Stimulated activated CD4-positive, alpha-beta T cell treated with anti-CD3 and anti-CD28 coated beads, Interleukin-15, amount 100 ng/mL, for 1 hour (primary cell): Measurements from ENCODE around the gene NRF1.
"Not testable (repeated sequence)": the region's sequence is repeated elsewhere in the genome, so short reads cannot be mapped to it uniquely, and the experiment has no call there.

ENCODE experiments used
- DNase-seq, 2 donors: peaks; one replicate each; pipeline ENCODE4 v3.0.0-alpha.2; 2020; ENCODE audit warnings: low read depth in 1 of 2, low spot score in 1 of 2

The NRF1 gene

GRCh38 chr7:129606803-129607202, 4.7 kb upstream of the NRF1 start:
- no peak for DNase-seq

GRCh38 chr7:129607471-129608120, 3.9 kb upstream of the NRF1 start:
- peak in 1 of 2 donors; percentile 24 for DNase-seq

DNA sequence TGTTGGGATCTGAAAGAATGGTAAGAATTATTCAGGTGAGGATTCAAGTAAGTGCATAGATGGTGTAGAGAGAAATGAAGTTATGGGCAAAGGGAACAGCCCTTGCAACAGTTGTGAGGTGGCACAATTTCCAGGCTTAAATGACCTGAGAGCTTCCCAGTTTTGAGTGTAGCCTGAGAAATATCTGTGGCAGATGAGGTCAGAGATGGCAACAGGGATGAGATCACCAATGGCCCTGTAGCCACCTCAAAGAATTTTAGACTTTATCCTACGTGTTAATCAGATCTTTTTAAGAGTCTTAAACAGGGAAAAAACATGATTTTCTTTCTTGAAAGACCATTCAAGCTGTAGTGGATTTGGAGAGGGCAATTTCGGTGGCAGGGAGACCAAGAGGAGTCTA, 1.9 kb upstream of the NRF1 start:
- DNase-seq: no peak

- DNase-seq: no peak
These were observed 743 bp upstream of the NRF1 start for GRCh38 chr7:129610709-129611245.

GRCh38 chr7:129612112-129613015, 844 bp downstream of the NRF1 start:
- peak in 1 of 2 donors; percentile 24 for DNase-seq

DNA sequence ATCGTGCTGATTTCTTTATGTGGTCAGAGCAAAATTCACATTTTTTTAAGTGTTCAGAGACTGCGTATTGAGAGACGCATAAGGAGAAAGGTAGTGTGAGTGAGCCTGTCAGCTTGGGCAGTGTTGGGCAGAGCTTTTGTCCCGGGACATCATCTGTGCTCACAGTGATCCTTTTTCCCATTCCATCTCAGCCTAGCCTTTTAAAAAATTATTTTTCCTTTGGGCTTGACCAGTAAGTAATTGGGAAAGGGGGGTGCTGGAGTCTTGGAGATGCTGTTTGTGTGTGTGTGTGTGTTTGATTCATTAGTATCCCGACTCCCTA, 1.5 kb downstream of the NRF1 start:
- no peak for DNase-seq

GRCh38 chr7:129615018-129615417, 3.5 kb downstream of the NRF1 start:
- DNase-seq: no peak

DNA sequence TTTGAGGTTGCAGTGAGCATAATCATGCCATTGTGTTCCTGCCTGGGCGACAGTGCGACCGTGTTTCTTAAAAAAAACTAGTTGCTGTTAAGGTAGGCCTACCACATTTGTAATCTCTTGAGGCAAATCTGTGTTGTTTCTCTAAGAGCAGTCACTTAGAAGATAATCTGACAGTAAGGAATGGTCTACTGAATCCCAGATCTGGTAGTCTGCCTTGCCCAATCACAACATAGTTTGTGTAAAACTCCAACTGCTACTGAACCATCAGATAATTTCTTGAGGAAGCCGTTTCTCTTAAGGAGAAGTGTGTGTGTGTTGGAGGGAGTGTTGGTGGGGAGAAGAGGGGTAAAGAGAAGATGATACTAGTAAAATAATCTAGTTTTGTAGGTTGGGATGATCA, 5.0 kb downstream of the NRF1 start:
- no peak for DNase-seq

- DNase-seq: no peak
These were observed 5.7 kb downstream of the NRF1 start for GRCh38 chr7:129617178-129617577.

DNA sequence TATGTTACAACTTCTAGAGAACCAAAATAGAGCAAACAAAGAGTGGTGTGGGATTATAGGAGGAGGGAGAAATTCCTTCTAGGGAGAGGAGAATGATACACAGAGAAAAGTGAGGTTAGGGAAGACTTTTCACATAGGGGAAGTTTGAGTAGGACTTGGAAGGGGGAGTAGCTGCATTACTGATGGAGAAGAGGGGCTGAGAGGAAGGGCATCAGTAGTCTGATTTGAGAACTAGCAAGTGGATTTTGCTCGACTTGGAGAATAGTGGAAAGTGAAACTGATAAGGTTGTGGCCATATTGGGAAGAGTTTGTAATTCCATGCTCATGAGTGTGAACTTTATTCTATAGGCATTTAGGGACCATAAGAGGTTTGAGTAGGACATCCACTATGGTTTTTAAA, 6.1 kb downstream of the NRF1 start:
- no peak for DNase-seq

GRCh38 chr7:129626896-129627295, 15.4 kb downstream of the NRF1 start:
- no peak for DNase-seq

DNA sequence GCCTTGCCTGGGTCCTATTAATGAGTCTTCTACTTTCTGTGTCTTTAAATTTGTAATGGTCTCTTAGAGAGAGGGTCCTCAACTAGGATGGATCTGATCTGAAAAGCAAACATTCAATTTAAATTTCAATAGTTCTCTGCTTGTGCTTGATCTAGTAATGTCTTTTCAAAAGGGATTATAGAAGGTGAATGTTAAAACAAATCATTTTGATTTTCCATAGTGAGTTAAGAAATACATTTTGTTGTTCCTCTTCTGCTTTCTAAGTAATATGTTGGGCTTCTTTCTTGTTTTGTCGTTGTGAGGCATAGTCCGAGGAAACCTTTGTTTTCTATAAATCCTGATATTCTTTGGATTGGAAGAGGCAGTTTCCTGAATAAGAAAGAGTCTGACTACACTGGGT, 18.8 kb downstream of the NRF1 start:
- DNase-seq: no peak

GRCh38 chr7:129634361-129635034, 23.0 kb downstream of the NRF1 start:
- no peak for DNase-seq

- peak; percentile 26 to 34 for DNase-seq
These were observed 23.9 kb downstream of the NRF1 start for GRCh38 chr7:129635300-129636029.

- DNase-seq: not testable (repeated sequence)
These were observed 24.6 kb downstream of the NRF1 start for GRCh38 chr7:129636030-129636550.

DNA sequence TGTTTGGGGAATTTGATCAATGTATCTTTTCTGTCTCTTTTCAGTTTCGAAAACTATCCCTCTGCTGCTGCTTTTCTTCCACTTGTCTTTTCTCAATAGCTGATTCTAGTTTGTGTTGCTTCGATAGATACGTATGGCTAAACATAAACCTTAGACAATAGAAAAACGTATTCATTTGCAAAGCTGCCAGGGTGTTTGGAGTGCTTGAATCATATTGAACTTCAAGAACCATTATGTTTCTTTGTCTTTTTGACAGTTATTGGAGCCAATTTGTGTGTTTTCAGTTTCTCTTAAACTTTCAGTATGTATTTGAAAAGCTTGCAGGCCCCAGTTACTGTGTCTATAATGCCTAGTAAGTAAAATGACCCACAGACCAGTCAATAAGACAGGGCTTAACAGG, 25.1 kb downstream of the NRF1 start:
- DNase-seq: no peak

DNA sequence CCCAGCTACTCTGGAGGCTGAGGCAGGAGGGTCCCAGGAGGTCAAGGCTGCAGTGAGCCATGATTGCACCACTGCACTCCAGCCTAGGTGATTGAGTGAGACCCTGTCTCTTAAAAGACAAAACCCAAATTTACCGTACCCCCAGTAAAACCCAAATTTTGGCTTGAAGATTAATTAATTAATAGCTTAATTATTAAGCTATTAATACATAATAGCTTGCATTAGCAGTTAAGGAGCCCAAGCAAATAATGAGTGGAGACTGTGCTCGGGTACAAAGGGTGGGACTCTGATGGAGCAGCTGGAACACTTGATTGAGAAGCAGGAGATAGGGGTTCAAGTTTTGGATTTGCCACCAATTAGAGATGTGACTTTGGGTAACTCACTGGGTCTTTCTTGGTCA, 28.9 kb downstream of the NRF1 start:
- no peak for DNase-seq

GRCh38 chr7:129642871-129643549, 31.5 kb downstream of the NRF1 start:
- no peak for DNase-seq

DNA sequence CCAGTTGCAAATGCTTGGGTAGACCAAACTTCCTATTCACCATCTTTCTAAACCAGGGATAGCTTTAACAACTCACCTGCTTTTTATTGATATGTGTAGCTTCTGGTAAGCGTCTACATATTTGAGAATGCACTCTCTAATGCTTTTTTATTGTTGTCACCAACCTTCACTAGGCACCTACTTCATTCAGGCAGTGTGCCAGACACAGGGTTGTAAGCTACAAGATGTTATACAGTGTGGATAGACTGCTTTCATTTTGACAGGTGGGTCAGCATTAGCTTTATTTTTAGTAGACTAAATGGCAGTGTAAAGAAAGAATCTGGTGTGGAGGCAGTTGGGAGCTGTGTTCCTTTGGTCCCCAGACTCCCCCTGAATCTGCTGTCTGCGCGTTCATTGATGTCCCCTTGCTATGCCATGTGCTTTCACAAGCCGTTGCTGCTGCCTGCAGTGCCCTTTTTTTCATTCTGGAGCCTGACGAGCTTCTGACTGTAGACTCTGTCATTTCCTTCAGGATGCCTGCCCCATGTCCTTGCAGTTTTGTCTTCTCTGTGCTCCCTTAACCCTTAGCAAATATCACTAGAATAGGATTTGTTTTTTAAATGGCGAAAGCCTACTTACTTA, 32.1 kb downstream of the NRF1 start:
- no peak for DNase-seq

GRCh38 chr7:129644634-129645230, 33.2 kb downstream of the NRF1 start:
- DNase-seq: no peak
